Esophagus muscularis mucosa (tissue), 4 donors: ENCODE results near the gene GAREM2. TPM values are rescaled to one million over a fixed set of nuclear protein-coding genes. Genes with fewer than 3 reads are reported as not detected.

ENCODE experiments used
- DNase-seq: peaks from one replicate; pipeline ENCODE4 v3.0.0-alpha.2; 2017; ENCODE audit errors: extremely low spot score
- H3K27ac ChIP-seq, 4 donors: fragments of 200-600 bp; sonication (generic); replicated peaks in 1 of 4; 1 replicate in 3 of 4; 2 replicates in 1 of 4; pipeline ENCODE4 v1.5.1; 2016 to 2019; ENCODE audit warnings: mild to moderate bottlenecking in 1 of 4
- H3K27me3 ChIP-seq, 4 donors: fragments of 200-600 bp; sonication (generic); one replicate each; pipeline versions ENCODE4 v1.5.1 to v1.6.0; 2016 to 2019
- H3K36me3 ChIP-seq, 4 donors: fragments of 200-600 bp; sonication (generic); one replicate each; pipeline ENCODE4 v1.5.1; 2016 to 2019
- H3K4me1 ChIP-seq, 4 donors: fragments of 200-600 bp; sonication (generic); one replicate each; pipeline ENCODE4 v1.5.1; 2016 to 2019
- H3K4me3 ChIP-seq, 4 donors: fragments of 200-600 bp; sonication (generic); 1 replicate in 2 of 4; 2 replicates in 2 of 4; pipeline ENCODE4 v1.5.1; 2016 to 2019; ENCODE audit warnings: mild to moderate bottlenecking in 4 of 4, moderate library complexity in 1 of 4
- H3K9me3 ChIP-seq, 4 donors: fragments of 200-600 bp; sonication (generic); 1 replicate in 3 of 4; 2 replicates in 1 of 4; pipeline ENCODE4 v1.5.1; 2016 to 2019
- CTCF ChIP-seq, 3 experiments: fragments of 200-600 bp in 2 of 3; fragments of 450-650 bp in 1 of 3; sonication (generic) in 2 of 3; IDR thresholded peaks; one replicate each; pipeline ENCODE4 v1.5.1; 2017 to 2019; ENCODE audit warnings: antibody characterized with exemption in 3 of 3, mild to moderate bottlenecking in 2 of 3, moderate library complexity in 1 of 3
- EP300 ChIP-seq: sonication (generic); formaldehyde crosslinking; IDR thresholded peaks from one replicate; pipeline ENCODE4 v1.6.1; 2017; ENCODE audit warnings: antibody characterized with exemption
- POLR2A ChIP-seq: fragments of 450-650 bp; IDR thresholded peaks from one replicate; pipeline ENCODE4 v1.6.1; 2017; ENCODE audit warnings: antibody characterized with exemption, moderate library complexity, mild to moderate bottlenecking, low read depth
- POLR2AphosphoS5 ChIP-seq, 2 donors: sonication (generic); formaldehyde crosslinking; IDR thresholded peaks; one replicate each; pipeline ENCODE4 v1.6.1; 2017; ENCODE audit warnings: antibody characterized with exemption in 2 of 2
- WGBS: methylation state at CpG from one replicate; pipeline ENCODE4 v1.1.5; 2018; 5-methylcytosine and 5-hydroxymethylcytosine counted together
- intact Hi-C: fragments of 100-400 bp; cut with DNase I; formaldehyde crosslinking; loops from one replicate; pipeline ENCODE4 v1.15.1; 2023
- total RNA-seq, 4 donors: library from RNA; depleted of rRNA; stranded (reverse); fragments of >200 nt; gene quantifications; one replicate each; pipeline versions ENCODE4 v1.1.0 to v1.2.1, GENCODE V29; 2016

GAREM2 gene
- total RNA-seq, 4 donors from 2014 or later: 2.5 to 5.5 (median 3.6) TPM

DNA sequence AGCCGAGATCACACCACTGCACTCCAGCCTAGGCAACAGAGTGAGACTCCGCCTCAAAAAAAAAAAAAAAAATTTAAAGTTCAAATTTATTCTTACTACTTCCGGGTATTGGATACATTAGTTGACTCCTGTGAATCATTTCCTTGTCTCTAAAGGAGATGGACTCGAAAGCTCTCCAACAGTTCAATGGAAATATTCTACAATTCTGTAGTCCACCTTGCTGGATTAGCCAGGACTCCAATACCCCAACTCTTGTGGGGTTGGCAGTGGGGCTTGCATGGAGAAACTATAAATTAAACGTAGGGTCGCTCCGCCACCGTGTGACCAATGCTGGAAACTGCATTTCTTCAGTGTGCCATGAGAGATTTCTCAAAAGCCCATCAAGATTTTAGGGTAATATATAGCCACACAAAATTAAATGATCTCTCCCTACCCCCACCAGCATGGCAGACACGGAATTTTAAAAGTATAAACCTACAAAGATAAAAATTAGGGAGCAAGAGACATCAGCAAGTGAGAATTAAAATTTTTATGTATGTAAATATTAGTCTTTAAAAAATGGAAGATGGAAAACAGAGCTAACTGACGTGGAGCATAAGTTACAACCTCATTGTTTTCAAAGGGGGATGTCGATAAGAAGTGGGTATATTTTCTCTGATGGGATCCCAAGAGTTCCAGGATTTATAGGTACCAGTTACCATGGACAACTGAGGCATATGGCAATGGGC, 27.8 kb upstream of the GAREM2 start:
- 25% methylated on average over 11 of the region's 11 CpGs for WGBS
- H3K9me3 ChIP-seq: no peaks in the 10 kb centered on the region
- H3K4me1 ChIP-seq: peaks cover 0 to 7% (median 0%) of the 10 kb centered on the region in 4 donors
- peaks cover 0 to 7% (median 0%) of the 10 kb centered on the region in 4 donors for H3K27me3 ChIP-seq
- intact Hi-C loops: loop anchor here (1.0 kb wide), 1 partner anchor 194 kb away; no protein-coding TSS in a partner anchor
- no peak overlapping the region for H3K4me3 ChIP-seq
- H3K36me3 ChIP-seq: peaks cover 0 to 3% (median 0%) of the 10 kb centered on the region in 4 donors
- peak; percentile 70 to 81 (median 72) for TF ChIP-seq CTCF (IDR thresholded peaks at IDR 0.05)
- no peak for TF ChIP-seq POLR2A
- no peak for DNase-seq
- H3K27ac ChIP-seq: no peak overlapping the region

GRCh38 chr2:26148501-26148900, 24.4 kb upstream of the GAREM2 start:
- no peak overlapping the region for H3K4me3 ChIP-seq
- TF ChIP-seq EP300 (no peak), POLR2AphosphoS5 (IDR thresholded peaks at IDR 0.05) (no peak), POLR2A (no peak), CTCF (IDR thresholded peaks at IDR 0.05) (no peak)
- no peak overlapping the region for H3K27ac ChIP-seq
- peaks cover 0 to under 1% (median 0%) of the 10 kb centered on the region in 4 donors for H3K9me3 ChIP-seq
- intact Hi-C loops: no loop called here
- WGBS: 41% methylated on average over 2 of the region's 2 CpGs
- H3K36me3 ChIP-seq: no peaks in the 10 kb centered on the region
- H3K4me1 ChIP-seq: peaks cover 0 to 7% (median 0%) of the 10 kb centered on the region in 4 donors
- DNase-seq: no peak
- peaks cover 0 to 15% (median 0%) of the 10 kb centered on the region in 4 donors for H3K27me3 ChIP-seq

DNA sequence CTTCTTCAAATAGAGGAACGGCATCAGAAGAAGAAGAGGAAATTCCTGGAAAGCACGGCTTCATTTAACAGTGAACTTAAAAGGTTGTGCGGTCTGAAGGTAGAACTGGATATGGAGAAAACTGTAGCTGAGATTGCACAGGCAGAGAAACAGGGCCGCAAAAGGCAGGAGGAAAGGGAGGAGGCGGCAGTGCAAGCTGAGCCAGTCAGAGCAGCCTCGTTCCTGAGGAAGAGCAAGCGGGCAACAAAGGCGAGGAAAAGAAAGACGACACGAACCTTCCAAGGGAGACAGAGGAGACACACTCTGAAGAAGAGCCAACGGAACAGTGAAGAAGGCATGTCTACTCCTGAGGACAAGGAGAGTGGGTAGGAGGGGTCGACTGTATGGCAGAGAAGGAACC, 22.6 kb upstream of the GAREM2 start:
- 80% methylated on average over 12 of the region's 12 CpGs for WGBS
- TF ChIP-seq CTCF (IDR thresholded peaks at IDR 0.05): no peak
- no peaks in the 10 kb centered on the region for H3K4me1 ChIP-seq
- H3K9me3 ChIP-seq: peaks cover 0 to 11% (median 0%) of the 10 kb centered on the region in 4 donors
- H3K27ac ChIP-seq: no peak overlapping the region
- H3K4me3 ChIP-seq: no peak overlapping the region
- peaks cover 0 to 15% (median 0%) of the 10 kb centered on the region in 4 donors for H3K27me3 ChIP-seq
- no peak for DNase-seq
- intact Hi-C loops: no loop called here
- H3K36me3 ChIP-seq: no peaks in the 10 kb centered on the region

DNA sequence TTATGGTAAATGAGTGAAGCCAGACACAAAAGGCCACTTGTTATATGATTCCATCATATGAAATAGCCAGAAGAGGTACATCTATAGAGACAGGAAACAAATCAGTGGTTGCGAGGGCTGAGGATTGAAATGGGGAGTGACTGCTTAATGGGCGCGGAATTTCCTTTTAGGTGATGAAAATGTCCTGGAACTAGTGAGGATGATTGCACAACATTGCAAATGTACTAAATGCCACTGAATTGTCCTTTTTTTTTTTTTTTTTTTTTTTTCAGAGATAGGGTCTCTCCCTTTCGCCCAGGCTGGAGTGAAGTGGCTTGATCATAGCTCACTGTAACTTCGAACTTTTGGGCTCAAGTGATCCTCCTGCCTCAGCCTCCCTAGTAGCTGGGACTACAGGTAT, 15.3 kb upstream of the GAREM2 start:
- no peak for DNase-seq
- H3K27me3 ChIP-seq: no peaks in the 10 kb centered on the region
- no peaks in the 10 kb centered on the region for H3K36me3 ChIP-seq
- intact Hi-C loops: no loop called here
- TF ChIP-seq CTCF (IDR thresholded peaks at IDR 0.05): no peak
- no peak for TF ChIP-seq EP300
- no peak for TF ChIP-seq POLR2AphosphoS5 (IDR thresholded peaks at IDR 0.05)
- TF ChIP-seq POLR2A: no peak
- H3K4me1 ChIP-seq: no peaks in the 10 kb centered on the region
- no peak overlapping the region for H3K27ac ChIP-seq
- peaks cover 0 to 11% (median 0%) of the 10 kb centered on the region in 4 donors for H3K9me3 ChIP-seq
- 95% methylated on average over 5 of the region's 5 CpGs for WGBS
- no peak overlapping the region for H3K4me3 ChIP-seq

GRCh38 chr2:26161926-26162325, 11.0 kb upstream of the GAREM2 start:
- 96% methylated on average over 7 of the region's 7 CpGs for WGBS
- H3K4me3 ChIP-seq: no peak overlapping the region
- H3K36me3 ChIP-seq: no peaks in the 10 kb centered on the region
- H3K4me1 ChIP-seq: no peaks in the 10 kb centered on the region
- no peak overlapping the region for H3K27ac ChIP-seq
- no peaks in the 10 kb centered on the region for H3K9me3 ChIP-seq
- H3K27me3 ChIP-seq: no peaks in the 10 kb centered on the region
- TF ChIP-seq CTCF (IDR thresholded peaks at IDR 0.05): no peak
- TF ChIP-seq POLR2AphosphoS5 (IDR thresholded peaks at IDR 0.05): no peak
- TF ChIP-seq POLR2A: no peak
- TF ChIP-seq EP300: no peak
- DNase-seq: peak; percentile 62
- intact Hi-C loops: no loop called here
